NCI-H526 (cell line): Measurements from ENCODE around the gene RAB3A.
"Not testable (repeated sequence)": the region's sequence is repeated elsewhere in the genome, so short reads cannot be mapped to it uniquely, and the experiment has no call there.

Source experiments
- DNase-seq, 2 experiments: peaks; one replicate each; lab custom pipeline; 2025; lab: John Stamatoyannopoulos, UW

Gene RAB3A

DNA sequence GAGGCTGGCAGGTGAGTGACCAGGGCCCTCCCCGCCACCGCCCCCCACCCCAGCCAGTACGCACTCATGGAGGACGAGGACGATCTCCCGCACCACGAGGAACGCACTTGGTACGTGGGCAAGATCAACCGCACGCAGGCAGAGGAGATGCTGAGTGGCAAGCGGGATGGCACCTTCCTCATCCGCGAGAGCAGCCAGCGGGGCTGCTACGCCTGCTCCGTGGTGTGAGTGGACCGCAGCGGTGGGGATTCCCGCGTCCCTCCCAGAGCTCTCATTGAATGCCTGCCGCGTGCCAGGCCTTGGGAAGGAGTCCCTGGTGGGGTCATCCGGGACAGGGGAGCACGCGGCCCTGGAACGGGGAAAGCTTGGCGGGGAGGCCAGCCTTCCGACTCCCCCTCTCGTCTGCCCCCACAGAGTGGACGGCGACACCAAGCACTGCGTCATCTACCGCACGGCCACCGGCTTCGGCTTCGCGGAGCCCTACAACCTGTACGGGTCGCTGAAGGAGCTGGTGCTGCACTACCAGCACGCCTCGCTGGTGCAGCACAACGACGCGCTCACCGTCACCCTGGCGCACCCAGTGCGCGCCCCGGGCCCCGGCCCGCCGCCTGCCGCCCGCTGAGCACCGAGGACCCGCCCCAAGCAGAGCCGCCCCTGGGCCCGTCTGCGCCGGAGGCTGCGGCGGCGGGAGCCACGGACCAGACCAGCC is 35.0 kb downstream of the RAB3A start:
- DNase-seq = no peak

DNA sequence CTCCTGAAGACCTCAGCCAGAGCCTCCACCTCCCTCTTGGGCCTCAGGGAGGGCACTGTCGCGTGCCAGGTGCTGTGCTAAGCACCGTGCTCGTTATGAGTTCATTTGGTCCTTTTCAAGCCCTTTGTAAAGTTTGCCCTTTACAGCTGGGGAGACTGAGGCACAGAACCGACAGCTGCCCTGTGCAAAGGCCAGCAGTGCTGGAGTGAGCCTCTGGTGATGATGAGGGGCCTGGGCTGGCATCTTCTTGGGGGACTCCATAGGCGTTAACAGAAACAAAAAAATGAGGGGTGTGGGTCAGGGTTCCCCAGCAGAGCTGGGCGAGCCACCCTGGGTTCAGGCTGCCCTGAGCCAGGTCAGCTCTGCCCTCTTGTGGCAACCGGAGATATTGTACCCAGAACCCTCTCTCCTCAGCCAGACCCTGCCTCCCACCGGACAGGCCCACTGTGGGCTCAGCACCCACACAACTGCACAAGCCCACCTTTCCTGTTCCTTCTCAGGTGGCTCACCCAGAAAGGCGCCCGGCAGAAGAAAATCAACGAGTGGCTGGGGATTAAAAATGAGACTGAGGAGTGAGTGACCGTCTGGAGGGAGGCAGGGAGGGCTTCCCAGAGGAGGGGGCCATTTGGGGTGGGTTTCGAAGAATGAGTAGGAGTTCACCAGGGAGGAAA is 35.7 kb downstream of the RAB3A start:
- DNase-seq = peak in 1 of 2 experiments; percentile 20

GRCh38 chr19:18167011-18167410 is 36.8 kb downstream of the RAB3A start:
- no peak for DNase-seq

DNA sequence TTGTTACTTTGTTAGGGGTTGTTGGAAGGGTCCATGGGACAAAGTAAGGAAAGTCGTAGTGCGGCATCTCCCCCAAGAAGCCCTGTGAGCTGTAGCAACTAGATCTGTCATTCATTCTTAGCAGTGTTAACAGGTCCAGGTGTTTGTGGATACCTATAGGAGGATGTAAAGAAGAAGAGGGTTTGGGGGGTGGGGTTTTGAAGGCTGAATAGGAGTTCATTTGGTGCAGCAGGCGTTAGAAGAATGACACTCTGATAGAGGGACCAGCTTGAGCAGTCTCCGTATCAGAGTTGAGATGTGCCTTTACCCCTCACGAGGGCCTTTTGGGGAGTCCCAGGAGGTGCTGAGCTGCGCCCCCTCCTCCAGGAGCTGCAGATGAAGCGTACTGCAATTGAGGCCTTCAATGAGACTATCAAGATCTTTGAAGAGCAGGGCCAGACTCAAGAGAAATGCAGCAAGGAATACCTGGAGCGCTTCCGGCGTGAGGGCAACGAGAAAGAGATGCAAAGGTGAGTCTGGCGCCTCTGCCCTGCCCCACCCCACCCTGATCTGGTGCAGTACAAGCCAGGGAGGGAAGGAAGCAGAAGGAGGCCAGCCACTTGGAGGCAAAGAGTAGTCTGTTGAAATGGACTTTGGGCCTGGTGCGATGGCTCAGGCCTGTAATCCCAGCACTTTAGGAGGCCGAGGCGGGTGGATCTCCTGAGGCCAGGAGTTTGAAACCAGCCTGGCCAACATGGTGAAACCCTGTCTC is 37.9 kb downstream of the RAB3A start:
- no peak for DNase-seq

GRCh38 chr19:18164072-18164471 is 39.8 kb downstream of the RAB3A start:
- DNase-seq = no peak

DNA sequence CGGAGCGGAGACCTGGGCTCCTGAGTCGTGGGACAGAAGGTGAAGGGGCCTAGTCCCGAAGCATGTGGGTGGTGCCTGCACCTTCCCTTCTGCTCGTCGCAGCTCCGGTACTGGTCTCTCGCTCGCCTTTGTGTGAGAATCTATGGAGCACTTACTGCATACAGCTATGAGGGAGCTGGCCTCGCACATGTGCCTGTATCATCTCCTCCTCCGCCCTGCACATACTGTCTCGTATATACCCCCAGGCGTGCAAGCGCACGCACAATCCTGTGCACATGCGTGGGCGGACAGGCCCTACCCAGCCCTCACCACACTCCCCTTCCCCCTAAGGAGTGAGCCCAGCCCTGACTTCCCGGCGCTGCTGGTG is 42.2 kb downstream of the RAB3A start:
- no peak for DNase-seq

- DNase-seq = peak in 1 of 2 experiments; percentile 65
Measured at GRCh38 chr19:18160971-18161635, 42.7 kb downstream of the RAB3A start.

- no peak for DNase-seq
Measured at GRCh38 chr19:18160493-18160970, 43.3 kb downstream of the RAB3A start.

DNA sequence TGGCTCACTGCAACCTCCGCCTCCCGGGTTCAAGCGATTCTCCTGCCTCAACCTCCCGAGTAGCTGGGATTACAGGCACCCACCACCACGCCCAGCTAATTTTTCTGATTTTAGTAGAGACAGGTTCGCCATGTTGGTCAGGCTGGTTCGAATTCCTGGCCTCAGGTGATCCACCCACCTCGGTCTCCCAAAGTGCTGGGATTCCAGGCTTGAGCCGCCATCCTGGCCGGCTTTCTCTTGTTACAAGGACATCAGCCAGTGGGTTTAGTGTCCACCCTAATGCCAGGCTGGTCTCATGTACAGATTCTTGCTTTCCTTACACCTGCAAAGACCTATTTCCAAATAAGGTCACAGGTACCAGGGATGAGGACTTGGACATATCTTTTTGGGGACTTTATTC is 44.0 kb downstream of the RAB3A start:
- DNase-seq = no peak

GRCh38 chr19:18159059-18159616 is 44.7 kb downstream of the RAB3A start:
- not testable (repeated sequence) for DNase-seq

DNA sequence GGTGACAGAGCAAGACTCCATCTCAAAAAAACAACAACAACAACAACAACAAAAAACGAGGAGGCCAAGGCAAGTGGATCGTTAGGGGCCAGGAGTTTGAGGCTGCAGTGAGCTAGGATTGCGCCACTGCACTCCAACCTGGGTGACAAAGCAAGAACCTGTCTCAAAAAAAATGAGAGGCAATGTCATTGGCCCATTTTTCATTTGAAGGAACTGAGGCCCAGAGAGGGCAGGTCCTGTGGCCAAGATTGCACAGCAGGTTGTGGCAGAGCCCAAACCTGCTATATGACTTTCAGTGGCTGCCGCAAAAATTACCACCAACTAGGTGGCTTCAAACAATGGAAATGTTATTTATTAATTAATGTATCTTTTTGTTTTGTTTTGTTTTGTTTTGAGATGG is 45.4 kb downstream of the RAB3A start:
- DNase-seq = no peak

DNA sequence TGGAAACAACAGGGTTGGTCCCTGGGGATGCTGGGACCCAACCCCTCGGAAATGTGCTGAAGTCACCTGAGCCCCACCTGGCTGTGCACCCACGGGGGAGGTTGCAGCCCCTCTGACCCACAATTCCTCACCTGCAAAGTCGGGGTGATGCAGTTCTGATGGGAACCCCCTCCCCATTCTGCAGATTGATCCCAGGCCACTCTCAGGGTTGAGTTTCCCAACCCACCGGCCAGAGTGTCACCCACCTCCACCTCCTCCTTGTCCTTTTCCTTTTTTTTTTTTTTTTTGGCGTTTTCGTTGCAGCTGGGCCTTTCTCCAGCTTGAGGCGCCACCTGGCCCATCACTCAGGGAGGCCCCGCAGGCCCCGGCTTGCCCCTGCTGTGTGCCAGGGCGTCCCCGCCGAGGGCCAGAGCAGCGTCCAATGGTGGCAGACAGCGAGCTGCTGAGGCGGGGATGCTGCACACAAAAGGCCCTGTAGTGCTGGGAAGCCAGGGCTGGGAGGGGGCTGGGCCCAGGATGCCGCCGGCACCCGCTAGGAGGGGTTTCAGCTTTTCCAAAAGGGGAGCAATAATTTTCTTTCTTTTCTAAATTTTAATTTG is 46.3 kb downstream of the RAB3A start:
- peak in 1 of 2 experiments; percentile 67 for DNase-seq

- DNase-seq = no peak
Measured at GRCh38 chr19:18156841-18157464, 46.9 kb downstream of the RAB3A start.

DNA sequence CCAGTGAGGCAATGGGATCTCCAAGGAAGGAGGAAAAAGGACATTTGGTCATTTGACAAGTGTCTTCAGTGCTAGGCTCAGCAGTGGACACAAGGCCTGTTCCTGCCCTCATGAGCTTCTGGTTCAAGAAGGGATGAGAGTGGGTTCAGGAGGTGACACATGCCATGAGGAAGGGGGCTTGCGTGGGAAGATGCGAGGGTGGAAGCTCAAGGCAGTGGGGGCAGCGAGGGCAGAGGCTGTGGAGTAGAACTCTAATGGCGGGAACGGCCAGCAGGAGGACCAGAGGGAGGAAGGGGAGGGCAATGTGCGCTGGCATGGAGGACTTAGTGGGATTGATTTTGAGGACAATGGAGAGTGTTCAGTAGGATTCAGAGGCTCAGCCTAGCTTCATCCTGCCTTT is 47.6 kb downstream of the RAB3A start:
- no peak for DNase-seq

GRCh38 chr19:18155095-18156087 is 48.5 kb downstream of the RAB3A start:
- DNase-seq = no peak

- DNase-seq = no peak
Measured at GRCh38 chr19:18153556-18154134, 50.2 kb downstream of the RAB3A start.

GRCh38 chr19:18152817-18153555 is 50.9 kb downstream of the RAB3A start, which contains the start of gene PIK3R2:
TSS of gene PIK3R2 (plus strand) at chr19:18153163. CDS start at chr19:18155880, 2,717 bp downstream.
- peak; percentile 92 to 98 for DNase-seq

GRCh38 chr19:18152442-18152816 is 51.4 kb downstream of the RAB3A start:
- peak; percentile 77 to 90 for DNase-seq
